Peyer's patch (tissue), 4 donors: ENCODE results near the gene FMNL2. TPM values are rescaled to one million over a fixed set of nuclear protein-coding genes. Genes with fewer than 3 reads are reported as not detected.

Source experiments
- DNase-seq, 3 donors: peaks; one replicate each; pipeline ENCODE4 v3.0.0-alpha.2; 2017 to 2019
- H3K27ac ChIP-seq, 4 donors: fragments of 200-600 bp; sonication (generic); one replicate each; pipeline ENCODE4 v1.5.1; 2016 to 2019
- H3K27me3 ChIP-seq, 2 donors: fragments of 200-600 bp; sonication (generic); one replicate each; pipeline ENCODE4 v1.5.1; 2019
- H3K36me3 ChIP-seq, 3 donors: fragments of 200-600 bp; sonication (generic); one replicate each; pipeline ENCODE4 v1.5.1; 2016 to 2019
- H3K4me1 ChIP-seq, 4 donors: fragments of 200-600 bp; sonication (generic); one replicate each; pipeline ENCODE4 v1.5.1; 2016 to 2019
- H3K4me3 ChIP-seq, 4 donors: fragments of 200-600 bp; sonication (generic); 1 replicate in 3 of 4; 2 replicates in 1 of 4; pipeline ENCODE4 v1.5.1; 2016 to 2019; ENCODE audit warnings: mild to moderate bottlenecking in 1 of 4
- H3K9me3 ChIP-seq, 4 donors: fragments of 200-600 bp; sonication (generic); one replicate each; pipeline ENCODE4 v1.5.1; 2016 to 2019; ENCODE audit warnings: mild to moderate bottlenecking in 1 of 4
- POLR2A ChIP-seq, 2 donors: fragments of 450-650 bp; IDR thresholded peaks; one replicate each; pipeline ENCODE4 v1.5.1; 2017; ENCODE audit warnings: antibody characterized with exemption in 2 of 2, mild to moderate bottlenecking in 2 of 2, moderate library complexity in 2 of 2
- total RNA-seq, 4 donors: library from RNA; depleted of rRNA; stranded (reverse); fragments of >200 nt; gene quantifications; one replicate each; pipeline ENCODE4 v1.1.0, GENCODE V29; 2016
- TF ChIP-seq, protein P1 (sequence below), 6 experiments: fragments of 450-650 bp in 4 of 6; fragments of 200-600 bp in 2 of 6; sonication (generic) in 1 of 6; IDR thresholded peaks; one replicate each; pipeline ENCODE4 v1.5.1; 2017 to 2019; ENCODE audit warnings: antibody characterized with exemption in 6 of 6, mild to moderate bottlenecking in 3 of 6, moderate library complexity in 1 of 6

FMNL2 gene
- total RNA-seq, 4 donors from 2014 or later: 7.5 to 52.0 (median 17.1) TPM

DNA sequence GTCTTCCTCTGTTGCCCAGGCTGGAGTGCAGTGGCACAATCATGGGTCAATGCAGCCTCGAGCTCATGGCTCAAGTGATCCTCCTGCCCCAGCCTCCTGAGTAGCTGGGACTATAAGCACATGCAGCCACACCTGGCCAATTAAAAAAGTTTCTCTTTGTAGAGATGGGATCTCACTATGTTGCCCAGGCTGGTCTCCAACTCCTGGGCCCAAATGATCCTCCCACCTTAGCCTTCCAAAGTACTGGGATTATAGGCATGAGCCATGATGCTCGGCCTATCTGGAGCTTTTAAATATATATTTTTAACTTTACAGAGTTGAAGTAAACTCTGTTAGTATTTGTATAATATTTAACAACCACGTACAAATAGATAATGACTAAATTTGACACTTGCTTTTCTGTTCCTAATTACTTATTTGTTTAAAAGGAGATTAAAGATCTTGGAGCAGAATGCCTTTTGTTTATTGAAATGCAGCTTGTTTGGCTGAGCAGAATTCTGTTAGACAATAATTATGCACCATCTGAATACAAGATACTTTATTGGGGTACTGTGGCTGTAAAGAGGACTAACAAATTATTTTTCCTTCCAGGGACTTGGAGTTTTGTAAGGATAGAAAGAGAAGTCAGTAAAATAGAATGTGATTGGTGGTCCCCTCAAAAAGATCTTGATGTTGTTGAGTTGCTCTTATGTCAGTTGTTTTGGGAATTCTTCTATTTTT lies 175.0 kb downstream of the FMNL2 start:
- Histone ChIP-seq H3K27me3 (no peaks in the 10 kb centered on the region), H3K36me3 (no peaks in the 10 kb centered on the region), H3K4me1 (no peaks in the 10 kb centered on the region), H3K27ac (no peak overlapping the region), H3K9me3 (no peaks in the 10 kb centered on the region), H3K4me3 (no peak overlapping the region)
- TF ChIP-seq, protein P1, sequence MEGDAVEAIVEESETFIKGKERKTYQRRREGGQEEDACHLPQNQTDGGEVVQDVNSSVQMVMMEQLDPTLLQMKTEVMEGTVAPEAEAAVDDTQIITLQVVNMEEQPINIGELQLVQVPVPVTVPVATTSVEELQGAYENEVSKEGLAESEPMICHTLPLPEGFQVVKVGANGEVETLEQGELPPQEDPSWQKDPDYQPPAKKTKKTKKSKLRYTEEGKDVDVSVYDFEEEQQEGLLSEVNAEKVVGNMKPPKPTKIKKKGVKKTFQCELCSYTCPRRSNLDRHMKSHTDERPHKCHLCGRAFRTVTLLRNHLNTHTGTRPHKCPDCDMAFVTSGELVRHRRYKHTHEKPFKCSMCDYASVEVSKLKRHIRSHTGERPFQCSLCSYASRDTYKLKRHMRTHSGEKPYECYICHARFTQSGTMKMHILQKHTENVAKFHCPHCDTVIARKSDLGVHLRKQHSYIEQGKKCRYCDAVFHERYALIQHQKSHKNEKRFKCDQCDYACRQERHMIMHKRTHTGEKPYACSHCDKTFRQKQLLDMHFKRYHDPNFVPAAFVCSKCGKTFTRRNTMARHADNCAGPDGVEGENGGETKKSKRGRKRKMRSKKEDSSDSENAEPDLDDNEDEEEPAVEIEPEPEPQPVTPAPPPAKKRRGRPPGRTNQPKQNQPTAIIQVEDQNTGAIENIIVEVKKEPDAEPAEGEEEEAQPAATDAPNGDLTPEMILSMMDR (IDR thresholded peaks at IDR 0.05): no peak
- TF ChIP-seq POLR2A (IDR thresholded peaks at IDR 0.05): no peak
- DNase-seq: no peak

DNA sequence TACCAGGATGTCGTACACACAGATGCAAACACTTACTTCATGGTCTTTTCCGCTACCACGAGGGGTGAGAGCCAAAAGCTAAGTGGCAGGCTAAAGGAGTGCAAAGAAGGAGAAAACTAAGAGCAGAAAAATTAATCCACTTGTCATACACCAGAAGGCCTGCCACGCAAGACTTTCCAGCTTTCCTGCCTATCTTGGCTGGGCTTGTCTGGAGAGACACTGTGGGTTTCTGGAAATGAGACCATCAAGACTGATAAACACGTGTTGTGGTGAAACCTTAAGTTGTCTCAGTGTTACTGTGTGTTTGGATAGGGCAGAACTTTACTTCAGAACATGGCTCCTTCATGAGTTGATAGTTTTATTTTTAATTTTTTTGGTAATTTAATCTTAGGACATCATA lies 175.6 kb downstream of the FMNL2 start:
- DNase-seq: no peak
- Histone ChIP-seq H3K36me3 (no peaks in the 10 kb centered on the region), H3K9me3 (no peaks in the 10 kb centered on the region), H3K4me1 (no peaks in the 10 kb centered on the region), H3K4me3 (no peak overlapping the region), H3K27ac (no peak overlapping the region), H3K27me3 (no peaks in the 10 kb centered on the region)
- TF ChIP-seq, protein P1 (IDR thresholded peaks at IDR 0.05): no peak
- no peak for TF ChIP-seq POLR2A (IDR thresholded peaks at IDR 0.05)

- Histone ChIP-seq H3K27ac (no peak overlapping the region), H3K4me1 (no peaks in the 10 kb centered on the region), H3K27me3 (no peaks in the 10 kb centered on the region), H3K36me3 (no peaks in the 10 kb centered on the region), H3K4me3 (no peak overlapping the region), H3K9me3 (no peaks in the 10 kb centered on the region)
- DNase-seq: no peak
- TF ChIP-seq POLR2A (IDR thresholded peaks at IDR 0.05): no peak
- TF ChIP-seq, protein P1 (IDR thresholded peaks at IDR 0.05): no peak
Measured at GRCh38 chr2:152511981-152512380, 177.0 kb downstream of the FMNL2 start.

- no peak for TF ChIP-seq POLR2A (IDR thresholded peaks at IDR 0.05)
- TF ChIP-seq, protein P1 (IDR thresholded peaks at IDR 0.05): no peak
- Histone ChIP-seq H3K27me3 (no peaks in the 10 kb centered on the region), H3K4me1 (no peaks in the 10 kb centered on the region), H3K36me3 (no peaks in the 10 kb centered on the region), H3K4me3 (no peak overlapping the region), H3K27ac (no peak overlapping the region), H3K9me3 (no peaks in the 10 kb centered on the region)
- no peak for DNase-seq
Measured at GRCh38 chr2:152513029-152513428, 178.1 kb downstream of the FMNL2 start.

- Histone ChIP-seq H3K4me3 (no peak overlapping the region), H3K36me3 (no peaks in the 10 kb centered on the region), H3K27ac (no peak overlapping the region), H3K27me3 (no peaks in the 10 kb centered on the region), H3K9me3 (no peaks in the 10 kb centered on the region), H3K4me1 (peaks cover 0 to 6% (median 0%) of the 10 kb centered on the region in 4 donors)
- no peak for DNase-seq
- no peak for TF ChIP-seq POLR2A (IDR thresholded peaks at IDR 0.05)
Measured at GRCh38 chr2:152513681-152514080, 178.7 kb downstream of the FMNL2 start.

GRCh38 chr2:152518034-152518433 lies 183.1 kb downstream of the FMNL2 start:
- H3K27me3 ChIP-seq: no peaks in the 10 kb centered on the region
- no peaks in the 10 kb centered on the region for H3K9me3 ChIP-seq
- no peak for DNase-seq
- H3K4me3 ChIP-seq: no peak overlapping the region
- TF ChIP-seq, protein P1 (IDR thresholded peaks at IDR 0.05): no peak
- no peak for TF ChIP-seq POLR2A (IDR thresholded peaks at IDR 0.05)
- H3K27ac ChIP-seq: no peak overlapping the region
- H3K36me3 ChIP-seq: no peaks in the 10 kb centered on the region
- peaks cover 0 to 15% (median 0%) of the 10 kb centered on the region in 4 donors for H3K4me1 ChIP-seq
